Uterus (tissue), 2 donors: Measurements from ENCODE around the gene SMAD1.

ENCODE experiments used
- POLR2A ChIP-seq, 2 donors: fragments of 450-650 bp; IDR thresholded peaks; one replicate each; pipeline ENCODE4 v1.6.1; 2016; ENCODE audit warnings: antibody characterized with exemption in 2 of 2, mild to moderate bottlenecking in 1 of 2, moderate library complexity in 1 of 2
- TF ChIP-seq, protein P1 (sequence below), 4 experiments: fragments of 200-600 bp in 2 of 4; fragments of 450-650 bp in 2 of 4; sonication (generic) in 2 of 4; IDR thresholded peaks; one replicate each; pipeline ENCODE4 v1.5.1; 2016 to 2019; ENCODE audit warnings: antibody characterized with exemption in 4 of 4, mild to moderate bottlenecking in 2 of 4, moderate library complexity in 1 of 4

DNA sequence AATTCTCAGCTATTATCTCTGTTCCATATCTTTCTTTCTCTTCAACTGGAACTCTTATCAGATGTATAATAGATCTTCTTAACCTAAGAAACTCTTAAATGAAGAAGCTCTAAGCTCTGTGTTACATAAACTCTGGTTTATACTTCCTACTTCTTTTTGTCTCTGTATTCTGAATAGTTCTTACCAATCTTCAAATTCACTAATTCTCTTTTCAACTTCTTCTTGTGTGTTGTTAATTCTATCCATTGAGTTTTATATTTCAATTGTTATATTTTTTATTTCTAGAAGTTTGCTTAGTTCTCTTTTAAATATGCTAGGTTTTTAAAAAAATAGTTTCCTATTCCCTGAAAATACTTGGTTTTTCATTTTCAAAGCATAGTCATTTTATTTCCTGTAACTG is 124.3 kb downstream of the SMAD1 start:
- TF ChIP-seq, protein P1, sequence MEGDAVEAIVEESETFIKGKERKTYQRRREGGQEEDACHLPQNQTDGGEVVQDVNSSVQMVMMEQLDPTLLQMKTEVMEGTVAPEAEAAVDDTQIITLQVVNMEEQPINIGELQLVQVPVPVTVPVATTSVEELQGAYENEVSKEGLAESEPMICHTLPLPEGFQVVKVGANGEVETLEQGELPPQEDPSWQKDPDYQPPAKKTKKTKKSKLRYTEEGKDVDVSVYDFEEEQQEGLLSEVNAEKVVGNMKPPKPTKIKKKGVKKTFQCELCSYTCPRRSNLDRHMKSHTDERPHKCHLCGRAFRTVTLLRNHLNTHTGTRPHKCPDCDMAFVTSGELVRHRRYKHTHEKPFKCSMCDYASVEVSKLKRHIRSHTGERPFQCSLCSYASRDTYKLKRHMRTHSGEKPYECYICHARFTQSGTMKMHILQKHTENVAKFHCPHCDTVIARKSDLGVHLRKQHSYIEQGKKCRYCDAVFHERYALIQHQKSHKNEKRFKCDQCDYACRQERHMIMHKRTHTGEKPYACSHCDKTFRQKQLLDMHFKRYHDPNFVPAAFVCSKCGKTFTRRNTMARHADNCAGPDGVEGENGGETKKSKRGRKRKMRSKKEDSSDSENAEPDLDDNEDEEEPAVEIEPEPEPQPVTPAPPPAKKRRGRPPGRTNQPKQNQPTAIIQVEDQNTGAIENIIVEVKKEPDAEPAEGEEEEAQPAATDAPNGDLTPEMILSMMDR (IDR thresholded peaks at IDR 0.05) = no peak
- no peak for TF ChIP-seq POLR2A (IDR thresholded peaks at IDR 0.05)
